Neural progenitor cell (in vitro differentiated cells): Measurements from ENCODE around the gene ACSM5.
"Not testable (repeated sequence)": the region's sequence is repeated elsewhere in the genome, so short reads cannot be mapped to it uniquely, and the experiment has no call there.

ENCODE experiments used
- EZH2phosphoT487 ChIP-seq: fragments of 200-600 bp; sonication (generic); IDR thresholded peaks from 2 replicates; pipeline ENCODE4 v1.6.1; 2017; ENCODE audit warnings: antibody characterized with exemption
- TF ChIP-seq, protein P1 (sequence below): fragments of 200-600 bp; sonication (generic); IDR thresholded peaks from 2 replicates; pipeline ENCODE4 v1.5.1; 2017; ENCODE audit warnings: antibody characterized with exemption, mild to moderate bottlenecking

DNA sequence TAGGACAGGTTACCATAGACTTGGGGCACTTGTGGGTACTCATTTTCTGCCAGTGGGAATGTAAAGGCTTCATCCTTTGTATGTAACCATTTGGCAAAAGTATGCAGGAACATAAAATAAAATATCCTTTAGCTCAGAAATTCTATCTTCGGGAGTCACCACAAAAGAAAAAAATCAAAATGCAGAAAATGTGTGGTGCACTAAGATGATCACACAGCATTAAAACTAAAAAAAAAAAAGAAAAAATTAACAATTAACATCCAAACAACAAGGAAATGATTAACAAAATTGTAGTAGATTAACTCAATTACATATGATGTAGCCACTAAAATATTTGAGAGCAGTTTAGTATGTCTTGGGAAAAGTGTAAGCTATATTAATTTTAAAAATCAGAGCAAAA is 31.4 kb downstream of the ACSM5 start:
- TF ChIP-seq, protein P1, sequence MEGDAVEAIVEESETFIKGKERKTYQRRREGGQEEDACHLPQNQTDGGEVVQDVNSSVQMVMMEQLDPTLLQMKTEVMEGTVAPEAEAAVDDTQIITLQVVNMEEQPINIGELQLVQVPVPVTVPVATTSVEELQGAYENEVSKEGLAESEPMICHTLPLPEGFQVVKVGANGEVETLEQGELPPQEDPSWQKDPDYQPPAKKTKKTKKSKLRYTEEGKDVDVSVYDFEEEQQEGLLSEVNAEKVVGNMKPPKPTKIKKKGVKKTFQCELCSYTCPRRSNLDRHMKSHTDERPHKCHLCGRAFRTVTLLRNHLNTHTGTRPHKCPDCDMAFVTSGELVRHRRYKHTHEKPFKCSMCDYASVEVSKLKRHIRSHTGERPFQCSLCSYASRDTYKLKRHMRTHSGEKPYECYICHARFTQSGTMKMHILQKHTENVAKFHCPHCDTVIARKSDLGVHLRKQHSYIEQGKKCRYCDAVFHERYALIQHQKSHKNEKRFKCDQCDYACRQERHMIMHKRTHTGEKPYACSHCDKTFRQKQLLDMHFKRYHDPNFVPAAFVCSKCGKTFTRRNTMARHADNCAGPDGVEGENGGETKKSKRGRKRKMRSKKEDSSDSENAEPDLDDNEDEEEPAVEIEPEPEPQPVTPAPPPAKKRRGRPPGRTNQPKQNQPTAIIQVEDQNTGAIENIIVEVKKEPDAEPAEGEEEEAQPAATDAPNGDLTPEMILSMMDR, result not testable (repeated sequence)
- TF ChIP-seq EZH2phosphoT487, result not testable (repeated sequence)
